ENCODE measurements around the gene SUPT3H. TPM values are rescaled to one million over a fixed set of nuclear protein-coding genes. Genes with fewer than 3 reads are reported as not detected.

The SUPT3H gene
- total and polyA plus RNA-seq, 2 of the 13 experiments (the other 11 are each of a cell fraction or from before 2014, with no cell fraction given): 11.9 to 36.1 TPM

DNA sequence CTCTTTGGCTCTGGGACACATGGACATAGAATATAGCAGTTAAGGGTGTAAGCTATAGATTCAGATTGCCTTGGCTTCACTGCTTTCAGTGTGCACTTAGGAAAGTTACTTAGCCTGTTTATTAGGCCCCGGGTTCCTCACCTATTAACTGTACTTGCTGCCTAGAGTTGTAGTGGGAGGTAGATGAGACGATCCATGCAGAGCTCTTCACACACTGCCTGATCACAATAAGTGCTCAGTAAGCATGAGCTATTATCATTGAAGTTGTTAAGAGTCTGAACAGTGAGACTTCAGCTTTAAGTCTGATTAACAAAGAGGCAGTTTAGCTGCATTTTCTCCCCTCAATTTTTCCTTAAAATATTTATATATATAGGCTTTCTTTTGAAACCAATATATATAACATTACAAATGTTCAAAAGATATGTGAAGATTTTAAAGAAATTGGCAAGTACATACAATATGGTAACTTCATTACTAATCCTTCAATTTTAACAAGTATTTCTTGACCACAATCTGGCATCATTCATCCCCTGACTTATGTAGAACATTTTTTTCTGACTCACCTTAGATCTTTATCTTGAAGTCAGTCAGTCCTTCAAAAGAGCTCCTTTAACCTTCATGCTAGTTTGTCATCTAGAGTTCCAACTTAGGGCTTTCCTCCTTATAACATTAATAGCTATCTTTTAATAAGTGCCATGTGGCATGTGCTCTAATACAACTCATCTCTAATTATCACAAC is 20.5 kb upstream of the SUPT3H start:
- Histone ChIP-seq H2AFZ (ENCODE audit: low read length) (no peak overlapping the region), H3K27ac (ENCODE audit: extremely low read length, insufficient read depth, low read length) (no peak overlapping the region), H3K4me3 (replicated peaks in 1 of 3; ENCODE audit: insufficient read depth in 1 of 3, low read depth in 2 of 3, low read length in 3 of 3) (no peak overlapping the region), H3K4me2 (ENCODE audit: low read depth, low read length) (no peak overlapping the region), H4K20me1 (ENCODE audit: insufficient read depth, low read length) (no peaks in the 10 kb centered on the region), H3K79me2 (ENCODE audit: insufficient read depth, low read length) (no peaks in the 10 kb centered on the region), H3K9ac (ENCODE audit: insufficient read depth, low read depth, low read length) (no peak overlapping the region), H3K9me3 (ENCODE audit: low read length) (no peaks in the 10 kb centered on the region), H3K27me3 (ENCODE audit: control insufficient read depth in 1 of 2, insufficient read depth in 2 of 2, low read length in 2 of 2) (peaks cover 0 to 6% of the 10 kb centered on the region in 2 experiments; a peak in 3 of 5 replicates), H3K4me1 (ENCODE audit: insufficient read depth, low read length) (no peaks in the 10 kb centered on the region), H3K36me3 (replicated peaks in 1 of 2; ENCODE audit: control insufficient read depth in 1 of 2, insufficient read depth in 2 of 2, low read length in 2 of 2) (no peaks in the 10 kb centered on the region)
- POLR2A ChIA-PET: interaction anchor here (1.1 kb wide), 1 partner anchor 20 kb away, joined by 4 read pairs; no protein-coding TSS in a partner anchor
- no TSS peak for BruUV-seq (replicated peaks)
- 4% methylated on average over 2 of the region's 2 CpGs for WGBS (ENCODE audit: low lambda C conversion rate)
- intact Hi-C loops (cut with micrococcal nuclease; ENCODE audit: unreplicated experiment) (no loop called here), in situ Hi-C loops (cut with HindIII; ENCODE audit: extremely low pct_ligation_motif_present, low pct_unique_long_range_greater_than_20kb) (no loop called here)
- no peak for ATAC-seq
- FAIRE-seq: no peak
- DNase-seq (ENCODE audit: low spot score): no peak
- CTCF ChIA-PET (ENCODE audit: low intra/inter-chr PET ratio, low total read pairs): no interaction called here
- TF ChIP-seq NCOR1 (IDR thresholded peaks at IDR 0.05; ENCODE audit: borderline replicate concordance, low read length) (no peak), ZNF552 (CRISPR knock-in tag; IDR thresholded peaks at IDR 0.05; ENCODE audit: borderline replicate concordance) (no peak), TBX3 (IDR thresholded peaks at IDR 0.05; ENCODE audit: borderline replicate concordance) (no peak), TBL1XR1 (IDR thresholded peaks at IDR 0.05; ENCODE audit: borderline replicate concordance, low read length, partially characterized antibody) (no peak), KMT2A (CRISPR knock-in tag; IDR thresholded peaks at IDR 0.05) (no peak), ZNF138 (CRISPR knock-in tag; IDR thresholded peaks at IDR 0.05; ENCODE audit: low read depth) (no peak)

- no peak overlapping the region for H2AFZ ChIP-seq (ENCODE audit: low read length)
- FAIRE-seq: no peak
- no TSS peak for BruUV-seq (replicated peaks)
- H3K9me3 ChIP-seq (ENCODE audit: low read length): no peaks in the 10 kb centered on the region
- no peaks in the 10 kb centered on the region for H3K36me3 ChIP-seq (replicated peaks in 1 of 2; ENCODE audit: control insufficient read depth in 1 of 2, insufficient read depth in 2 of 2, low read length in 2 of 2)
- H3K79me2 ChIP-seq (ENCODE audit: insufficient read depth, low read length): no peaks in the 10 kb centered on the region
- no peak overlapping the region for H3K4me2 ChIP-seq (ENCODE audit: low read depth, low read length)
- ATAC-seq: no peak; the same call in 1 of the 3 replicates
- POLR2A ChIA-PET: interaction anchor here (0.9 kb wide), 1 partner anchor 17 kb away, joined by 4 read pairs; the partner anchor contains the start of gene SUPT3H
- no peaks in the 10 kb centered on the region for H3K4me1 ChIP-seq (ENCODE audit: insufficient read depth, low read length)
- H3K4me3 ChIP-seq (replicated peaks in 1 of 3; ENCODE audit: insufficient read depth in 1 of 3, low read depth in 2 of 3, low read length in 3 of 3): no peak overlapping the region
- DNase-seq (ENCODE audit: low spot score): no peak
- CTCF ChIA-PET (ENCODE audit: low intra/inter-chr PET ratio, low total read pairs): no interaction called here
- WGBS (ENCODE audit: low lambda C conversion rate): 19% methylated on average over 4 of the region's 4 CpGs
- H3K27ac ChIP-seq (ENCODE audit: extremely low read length, insufficient read depth, low read length): no peak overlapping the region
- in situ Hi-C loops (cut with HindIII; ENCODE audit: extremely low pct_ligation_motif_present, low pct_unique_long_range_greater_than_20kb): no loop called here
- peaks cover 0 to 6% of the 10 kb centered on the region in 2 experiments; a peak in 3 of 5 replicates for H3K27me3 ChIP-seq (ENCODE audit: control insufficient read depth in 1 of 2, insufficient read depth in 2 of 2, low read length in 2 of 2)
- intact Hi-C loops (cut with micrococcal nuclease; ENCODE audit: unreplicated experiment): no loop called here
- no peaks in the 10 kb centered on the region for H4K20me1 ChIP-seq (ENCODE audit: insufficient read depth, low read length)
- H3K9ac ChIP-seq (ENCODE audit: insufficient read depth, low read depth, low read length): no peak overlapping the region
- TF ChIP-seq KLF6 (CRISPR knock-in tag; IDR thresholded peaks at IDR 0.05): no peak
- no peak for TF ChIP-seq ZNF446 (CRISPR knock-in tag; IDR thresholded peaks at IDR 0.05)
- no peak for TF ChIP-seq ZNF543 (CRISPR knock-in tag; IDR thresholded peaks at IDR 0.05)
- no peak for TF ChIP-seq MED8 (CRISPR knock-in tag; IDR thresholded peaks at IDR 0.05; ENCODE audit: insufficient replicate concordance)
- TF ChIP-seq, protein P1, sequence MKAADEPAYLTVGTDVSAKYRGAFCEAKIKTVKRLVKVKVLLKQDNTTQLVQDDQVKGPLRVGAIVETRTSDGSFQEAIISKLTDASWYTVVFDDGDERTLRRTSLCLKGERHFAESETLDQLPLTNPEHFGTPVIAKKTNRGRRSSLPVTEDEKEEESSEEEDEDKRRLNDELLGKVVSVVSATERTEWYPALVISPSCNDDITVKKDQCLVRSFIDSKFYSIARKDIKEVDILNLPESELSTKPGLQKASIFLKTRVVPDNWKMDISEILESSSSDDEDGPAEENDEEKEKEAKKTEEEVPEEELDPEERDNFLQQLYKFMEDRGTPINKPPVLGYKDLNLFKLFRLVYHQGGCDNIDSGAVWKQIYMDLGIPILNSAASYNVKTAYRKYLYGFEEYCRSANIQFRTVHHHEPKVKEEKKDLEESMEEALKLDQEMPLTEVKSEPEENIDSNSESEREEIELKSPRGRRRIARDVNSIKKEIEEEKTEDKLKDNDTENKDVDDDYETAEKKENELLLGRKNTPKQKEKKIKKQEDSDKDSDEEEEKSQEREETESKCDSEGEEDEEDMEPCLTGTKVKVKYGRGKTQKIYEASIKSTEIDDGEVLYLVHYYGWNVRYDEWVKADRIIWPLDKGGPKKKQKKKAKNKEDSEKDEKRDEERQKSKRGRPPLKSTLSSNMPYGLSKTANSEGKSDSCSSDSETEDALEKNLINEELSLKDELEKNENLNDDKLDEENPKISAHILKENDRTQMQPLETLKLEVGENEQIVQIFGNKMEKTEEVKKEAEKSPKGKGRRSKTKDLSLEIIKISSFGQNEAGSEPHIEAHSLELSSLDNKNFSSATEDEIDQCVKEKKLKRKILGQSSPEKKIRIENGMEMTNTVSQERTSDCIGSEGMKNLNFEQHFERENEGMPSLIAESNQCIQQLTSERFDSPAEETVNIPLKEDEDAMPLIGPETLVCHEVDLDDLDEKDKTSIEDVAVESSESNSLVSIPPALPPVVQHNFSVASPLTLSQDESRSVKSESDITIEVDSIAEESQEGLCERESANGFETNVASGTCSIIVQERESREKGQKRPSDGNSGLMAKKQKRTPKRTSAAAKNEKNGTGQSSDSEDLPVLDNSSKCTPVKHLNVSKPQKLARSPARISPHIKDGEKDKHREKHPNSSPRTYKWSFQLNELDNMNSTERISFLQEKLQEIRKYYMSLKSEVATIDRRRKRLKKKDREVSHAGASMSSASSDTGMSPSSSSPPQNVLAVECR (CRISPR knock-in tag; IDR thresholded peaks at IDR 0.05; ENCODE audit: borderline replicate concordance): no peak
- TF ChIP-seq IRF2 (CRISPR knock-in tag; IDR thresholded peaks at IDR 0.05): no peak
- TF ChIP-seq TBL1XR1 (IDR thresholded peaks at IDR 0.05; ENCODE audit: borderline replicate concordance, low read length, partially characterized antibody): no peak
- TF ChIP-seq CHD2 (IDR thresholded peaks at IDR 0.05; ENCODE audit: low read depth, low read length): no peak
- no peak for TF ChIP-seq ZNF562 (CRISPR knock-in tag; IDR thresholded peaks at IDR 0.05; ENCODE audit: borderline replicate concordance)
These were observed 16.9 kb upstream of the SUPT3H start for GRCh38 chr6:45394586-45395095.

All from HepG2 (cell line).